Neuronal stem cell (in vitro differentiated cells): Measurements from ENCODE around the gene F5.
A peak's percentile ranks its signal among the peaks of the same experiment; 100 is the strongest.

Experiments
- DNase-seq: peaks from one replicate; pipeline ENCODE4 v3.0.0-alpha.2; 2013; ENCODE audit warnings: low spot score
- H2AFZ ChIP-seq: one replicate; pipeline ENCODE4 v1.6.1; 2013; ENCODE audit warnings: mild to moderate bottlenecking, low read length, inconsistent platforms
- H2AK5ac ChIP-seq: 2 replicates; pipeline ENCODE4 v1.6.1; 2013; ENCODE audit warnings: low read depth, mild to moderate bottlenecking, inconsistent platforms, low read length, moderate library complexity, mixed read lengths
- H2BK120ac ChIP-seq: 2 replicates; pipeline ENCODE4 v1.6.1; 2013; ENCODE audit warnings: low read depth, mild to moderate bottlenecking, inconsistent platforms, low read length, moderate library complexity, mixed read lengths
- H2BK12ac ChIP-seq: one replicate; pipeline ENCODE4 v1.6.1; 2013; ENCODE audit warnings: low read length, inconsistent platforms
- H2BK15ac ChIP-seq: 2 replicates; pipeline ENCODE4 v1.6.1; 2013; ENCODE audit warnings: mild to moderate bottlenecking, low read length, inconsistent platforms, mixed read lengths
- H2BK5ac ChIP-seq: one replicate; pipeline ENCODE4 v1.6.1; 2013; ENCODE audit warnings: inconsistent platforms, mild to moderate bottlenecking, low read length, moderate library complexity
- H3K14ac ChIP-seq: one replicate; pipeline ENCODE4 v1.6.1; 2013; ENCODE audit warnings: low read length, inconsistent platforms
- H3K18ac ChIP-seq: 2 replicates; pipeline ENCODE4 v1.6.1; 2013; ENCODE audit warnings: low read length, inconsistent platforms
- H3K23ac ChIP-seq: 2 replicates; pipeline ENCODE4 v1.6.1; 2013; ENCODE audit warnings: low read depth, mild to moderate bottlenecking, mixed read lengths, low read length, inconsistent platforms; ENCODE audit not compliant: poor library complexity
- H3K27ac ChIP-seq: replicated peaks from 3 replicates; pipeline ENCODE4 v1.5.1; 2013; ENCODE audit warnings: low read length, inconsistent platforms
- H3K27me3 ChIP-seq, 3 experiments: 2 replicates each; pipeline ENCODE4 v1.6.1; 2013; ENCODE audit warnings: low read length in 3 of 3, mild to moderate bottlenecking in 2 of 3, inconsistent platforms in 1 of 3, low read depth in 1 of 3, mixed read lengths in 1 of 3, moderate library complexity in 1 of 3; ENCODE audit not compliant: control insufficient read depth in 3 of 3, insufficient read depth in 3 of 3
- H3K36me3 ChIP-seq, 2 donors: replicated peaks in 1 of 2; 2 replicates each; pipeline ENCODE4 v1.6.1; 2013; ENCODE audit warnings: low read length in 2 of 2; ENCODE audit not compliant: control insufficient read depth in 2 of 2, insufficient read depth in 2 of 2
- H3K4ac ChIP-seq: 2 replicates; pipeline ENCODE4 v1.6.1; 2013; ENCODE audit warnings: inconsistent platforms, mild to moderate bottlenecking, low read length, moderate library complexity
- H3K4me1 ChIP-seq, 2 donors: 1 replicate in 1 of 2; 2 replicates in 1 of 2; pipeline ENCODE4 v1.6.1; 2013; ENCODE audit warnings: low read length in 2 of 2, low read depth in 1 of 2; ENCODE audit not compliant: control insufficient read depth in 2 of 2, insufficient read depth in 1 of 2
- H3K4me2 ChIP-seq: one replicate; pipeline ENCODE4 v1.6.1; 2013; ENCODE audit warnings: mild to moderate bottlenecking, low read length, inconsistent platforms; ENCODE audit not compliant: insufficient read depth, poor library complexity, severe bottlenecking
- H3K4me3 ChIP-seq, 2 donors: 2 replicates each; pipeline ENCODE4 v1.5.1; 2013; ENCODE audit warnings: low read length in 2 of 2, mild to moderate bottlenecking in 2 of 2, inconsistent platforms in 1 of 2, moderate library complexity in 1 of 2
- H3K79me1 ChIP-seq: one replicate; pipeline ENCODE4 v1.6.1; 2013; ENCODE audit warnings: low read depth, mild to moderate bottlenecking, inconsistent platforms, low read length, moderate library complexity
- H3K9ac ChIP-seq: one replicate; pipeline ENCODE4 v1.6.1; 2013; ENCODE audit warnings: mild to moderate bottlenecking, low read depth, low read length, inconsistent platforms; ENCODE audit not compliant: poor library complexity
- H3K9me3 ChIP-seq, 2 donors: replicated peaks in 1 of 2; 2 replicates each; pipeline versions ENCODE3 to v1.6.1; 2013; ENCODE audit warnings: low read length in 2 of 2, mild to moderate bottlenecking in 2 of 2, inconsistent platforms in 1 of 2, low read depth in 1 of 2, mixed read lengths in 1 of 2, moderate library complexity in 1 of 2; ENCODE audit not compliant: control insufficient read depth in 2 of 2, insufficient read depth in 1 of 2
- H4K8ac ChIP-seq: one replicate; pipeline ENCODE4 v1.6.1; 2013; ENCODE audit warnings: low read depth, mild to moderate bottlenecking, inconsistent platforms, low read length, moderate library complexity
- H4K91ac ChIP-seq: one replicate; pipeline ENCODE4 v1.6.1; 2013; ENCODE audit warnings: low read length, low read depth, mild to moderate bottlenecking, inconsistent platforms; ENCODE audit not compliant: poor library complexity
- WGBS, 2 donors: extraction: QIAGEN DNeasy Blood & Tissue Kit; methylation state at CpG; one replicate each; pipeline ENCODE4 v1.1.7; 2013; ENCODE audit warnings: missing lambda C conversion rate in 2 of 2, mixed read lengths in 1 of 2; ENCODE audit not compliant: insufficient read length in 2 of 2, insufficient replicate concordance in 1 of 2; ENCODE audit errors: extremely low coverage in 2 of 2; 5-methylcytosine and 5-hydroxymethylcytosine counted together

F5 gene

DNA sequence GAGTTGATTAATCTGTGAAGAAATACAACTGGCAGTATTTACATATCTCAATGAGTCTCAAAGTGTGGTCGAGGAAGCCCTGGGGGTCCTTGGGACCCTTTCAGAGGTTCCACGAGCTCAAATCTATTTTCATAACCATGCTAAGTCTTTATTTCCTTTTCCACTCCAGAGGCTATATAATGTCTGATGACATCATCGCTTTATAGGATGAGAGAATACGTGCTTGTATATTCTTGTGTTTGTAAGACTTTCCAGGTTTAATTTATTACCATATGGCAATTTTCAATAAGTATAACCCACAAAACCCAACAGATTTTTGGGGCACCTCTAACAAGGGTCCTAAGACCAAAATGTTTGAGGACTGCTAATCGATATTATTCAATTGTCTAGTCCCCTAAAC is 99.1 kb downstream of the F5 start:
- Histone ChIP-seq H2AK5ac (no peak overlapping the region), H2BK12ac (no peak overlapping the region), H2BK15ac (no peak overlapping the region), H3K36me3 (no peaks in the 10 kb centered on the region), H2BK120ac (no peak overlapping the region), H2AFZ (peak overlapping the region; percentile 98), H3K4me2 (no peak overlapping the region), H3K9me3 (no peaks in the 10 kb centered on the region), H4K8ac (no peak overlapping the region), H4K91ac (no peak overlapping the region), H3K9ac (no peak overlapping the region), H3K79me1 (no peaks in the 10 kb centered on the region), H3K27me3 (no peaks in the 10 kb centered on the region), H3K14ac (no peak overlapping the region), H2BK5ac (no peak overlapping the region), H3K18ac (no peak overlapping the region), H3K23ac (no peak overlapping the region), H3K4ac (no peak overlapping the region), H3K4me1 (peaks cover 7 to 12% of the 10 kb centered on the region in 2 donors), H3K27ac (no peak overlapping the region), H3K4me3 (peak overlapping the region in 1 of 2 donors; percentile 89)
- no peak for DNase-seq
- no CpG with 5 or more reads among the region's 5 CpGs for WGBS, 2 donors

GRCh38 chr1:169486281-169487051 is 99.8 kb downstream of the F5 start:
- WGBS, 2 donors: no CpG with 5 or more reads among the region's 14 CpGs
- no peak overlapping the region for H3K14ac ChIP-seq
- H4K91ac ChIP-seq: no peak overlapping the region
- peak overlapping the region; percentile 98 for H2AFZ ChIP-seq
- H2BK12ac ChIP-seq: no peak overlapping the region
- H3K9me3 ChIP-seq: no peaks in the 10 kb centered on the region
- H3K4me1 ChIP-seq: peaks cover 7 to 12% of the 10 kb centered on the region in 2 donors
- no peaks in the 10 kb centered on the region for H3K79me1 ChIP-seq
- H3K4ac ChIP-seq: no peak overlapping the region
- peak overlapping the region; percentile 5 for H3K18ac ChIP-seq
- no peak overlapping the region for H2BK5ac ChIP-seq
- peak overlapping the region; percentile 72 for H3K27ac ChIP-seq
- H3K4me2 ChIP-seq: peak overlapping the region; percentile 77
- no peak for DNase-seq
- no peak overlapping the region for H2BK15ac ChIP-seq
- peak overlapping the region; percentile 14 for H3K9ac ChIP-seq
- H3K23ac ChIP-seq: peak overlapping the region; percentile 92
- H3K36me3 ChIP-seq: no peaks in the 10 kb centered on the region
- H2AK5ac ChIP-seq: no peak overlapping the region
- H3K27me3 ChIP-seq: no peaks in the 10 kb centered on the region
- H2BK120ac ChIP-seq: no peak overlapping the region
- H4K8ac ChIP-seq: no peak overlapping the region
- H3K4me3 ChIP-seq: peak overlapping the region; percentile 75 to 89

DNA sequence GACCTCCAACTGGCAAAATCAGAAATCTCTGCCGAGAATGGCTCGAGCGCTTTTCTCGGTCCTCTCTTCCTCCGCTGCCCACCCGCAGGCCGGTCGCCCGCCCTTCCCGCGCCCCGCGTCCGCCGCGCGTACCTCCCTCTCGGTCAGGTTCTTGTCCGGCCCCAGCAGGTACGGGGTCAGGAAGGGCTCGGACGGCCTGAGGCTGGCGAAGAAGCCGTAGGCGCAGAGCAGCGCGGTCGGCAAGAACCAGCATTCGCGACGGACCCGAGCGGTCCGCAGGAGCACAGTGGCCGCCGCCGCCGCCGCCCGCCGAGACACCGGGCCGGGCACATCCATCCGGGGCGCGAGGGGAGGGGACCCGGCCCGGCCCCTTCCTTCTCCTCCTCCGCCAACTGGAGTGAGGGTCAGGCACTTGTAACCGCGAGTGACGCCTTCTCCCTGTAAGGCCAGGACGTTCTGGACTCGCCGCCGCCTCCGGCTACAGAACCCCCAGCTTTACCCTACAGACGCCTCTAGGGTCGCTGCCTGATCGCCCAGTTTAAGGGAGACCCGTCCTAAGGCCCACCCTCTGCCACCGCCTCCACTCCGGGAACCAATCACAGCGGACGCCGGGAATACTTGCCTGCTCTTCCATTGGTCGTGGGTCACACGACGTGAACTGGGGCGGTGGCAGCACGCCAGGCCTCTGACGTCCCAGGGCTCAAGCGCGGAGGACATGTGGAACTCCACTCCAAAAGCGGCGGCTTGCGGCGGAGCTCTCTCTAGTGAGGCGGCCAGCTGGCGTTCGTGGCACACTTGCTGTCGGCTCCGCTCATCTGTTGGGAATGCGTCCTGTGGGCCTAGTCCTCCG is 100.6 kb downstream of the F5 start, which contains the start of gene SLC19A2:
Gene SLC19A2 (minus strand): TSS at position 514 of the 850 bp plus-strand sequence. CDS start 178 bp downstream, at position 336.
- peak within 1 kb of the TSS; percentile 86 for H3K27ac ChIP-seq
- peak within 1 kb of the TSS; percentile 99 for H3K14ac ChIP-seq
- H3K4ac ChIP-seq: no peak within 1 kb of the TSS
- H3K9ac ChIP-seq: peak within 1 kb of the TSS; percentile 99
- peak within 1 kb of the TSS; percentile 96 for H3K18ac ChIP-seq
- peak within 1 kb of the TSS; percentile 92 for H3K23ac ChIP-seq
- no peak within 1 kb of the TSS for H2BK12ac ChIP-seq
- peak; percentile 96 for DNase-seq
- H2BK120ac ChIP-seq: peak within 1 kb of the TSS; percentile 90
- H3K9me3 ChIP-seq: no peaks in the 10 kb centered on the region
- peak within 1 kb of the TSS; percentile 65 for H2AK5ac ChIP-seq
- H3K79me1 ChIP-seq: no peaks in the 10 kb centered on the region
- peak within 1 kb of the TSS; percentile 97 for H2BK15ac ChIP-seq
- no CpG with 5 or more reads among the region's 85 CpGs for WGBS, 2 donors
- peak within 1 kb of the TSS; percentile 58 for H2BK5ac ChIP-seq
- H3K36me3 ChIP-seq: no peaks in the 10 kb centered on the region
- peak within 1 kb of the TSS; percentile 77 for H3K4me2 ChIP-seq
- H2AFZ ChIP-seq: peak within 1 kb of the TSS; percentile 98
- no peak within 1 kb of the TSS for H4K8ac ChIP-seq
- no peak within 1 kb of the TSS for H4K91ac ChIP-seq
- H3K4me1 ChIP-seq: peaks cover 7 to 12% of the 10 kb centered on the region in 2 donors
- H3K27me3 ChIP-seq: no peaks in the 10 kb centered on the region
- peak within 1 kb of the TSS; percentile 89 to 94 for H3K4me3 ChIP-seq
